MM.1S (cell line): Measurements from ENCODE around the gene TBR1.

ENCODE experiments used
- EZH2 ChIP-seq: fragments of 300-600 bp; sonication (generic); optimal IDR thresholded peaks from 2 replicates; pipeline ENCODE3; 2017; ENCODE audit warnings: low read depth, mild to moderate bottlenecking, antibody characterized with exemption, low read length, mixed read lengths
- EZH2phosphoT487 ChIP-seq: fragments of 300-600 bp; sonication (generic); IDR thresholded peaks from 2 replicates; pipeline ENCODE4 v1.6.1; 2018; ENCODE audit warnings: antibody characterized with exemption, low read length
- TF ChIP-seq, protein P1 (sequence below): fragments of 300-600 bp; sonication (generic); IDR thresholded peaks from 2 replicates; pipeline ENCODE4 v1.5.1; 2016; ENCODE audit warnings: antibody characterized with exemption, low read length, mixed read lengths

DNA sequence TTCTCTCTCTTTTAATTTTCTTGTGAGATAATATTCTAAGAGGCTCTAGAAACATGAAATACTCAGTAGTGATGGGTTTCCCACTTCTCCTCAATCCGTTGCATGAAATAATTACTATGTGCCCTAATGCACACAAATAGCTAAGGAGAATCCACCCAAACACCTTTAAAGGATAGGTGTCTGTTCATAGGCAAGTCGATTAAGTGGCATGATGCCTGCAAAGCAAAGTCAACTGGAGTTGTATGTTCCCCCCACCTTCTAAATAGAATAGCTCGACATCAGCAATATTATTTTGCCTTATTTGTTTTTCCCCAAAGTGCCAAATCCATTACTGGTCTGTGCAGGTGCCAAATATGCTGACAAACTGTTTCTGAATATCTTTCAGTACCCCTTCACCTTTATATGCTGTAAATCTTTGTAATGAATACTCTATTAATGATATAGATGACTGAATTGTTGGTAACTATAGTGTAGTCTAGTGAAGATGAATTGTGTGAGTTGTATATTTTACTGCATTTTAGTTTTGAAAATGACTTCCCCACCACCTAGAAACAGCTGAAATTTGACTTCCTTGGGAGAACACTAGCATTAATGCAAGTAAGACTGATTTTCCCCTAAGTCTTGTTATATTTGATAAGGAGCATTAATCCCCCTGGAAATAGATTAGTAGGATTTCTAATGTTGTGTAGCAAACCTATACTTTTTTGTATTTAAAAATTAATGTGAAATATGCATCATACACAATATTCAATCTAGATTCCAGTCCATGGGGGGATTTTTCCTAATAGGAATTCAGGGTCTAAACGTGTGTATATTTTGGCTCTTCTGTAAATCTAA, 9.0 kb downstream of the TBR1 start:
- TF ChIP-seq EZH2 (no peak), EZH2phosphoT487 (no peak)
- TF ChIP-seq, protein P1, sequence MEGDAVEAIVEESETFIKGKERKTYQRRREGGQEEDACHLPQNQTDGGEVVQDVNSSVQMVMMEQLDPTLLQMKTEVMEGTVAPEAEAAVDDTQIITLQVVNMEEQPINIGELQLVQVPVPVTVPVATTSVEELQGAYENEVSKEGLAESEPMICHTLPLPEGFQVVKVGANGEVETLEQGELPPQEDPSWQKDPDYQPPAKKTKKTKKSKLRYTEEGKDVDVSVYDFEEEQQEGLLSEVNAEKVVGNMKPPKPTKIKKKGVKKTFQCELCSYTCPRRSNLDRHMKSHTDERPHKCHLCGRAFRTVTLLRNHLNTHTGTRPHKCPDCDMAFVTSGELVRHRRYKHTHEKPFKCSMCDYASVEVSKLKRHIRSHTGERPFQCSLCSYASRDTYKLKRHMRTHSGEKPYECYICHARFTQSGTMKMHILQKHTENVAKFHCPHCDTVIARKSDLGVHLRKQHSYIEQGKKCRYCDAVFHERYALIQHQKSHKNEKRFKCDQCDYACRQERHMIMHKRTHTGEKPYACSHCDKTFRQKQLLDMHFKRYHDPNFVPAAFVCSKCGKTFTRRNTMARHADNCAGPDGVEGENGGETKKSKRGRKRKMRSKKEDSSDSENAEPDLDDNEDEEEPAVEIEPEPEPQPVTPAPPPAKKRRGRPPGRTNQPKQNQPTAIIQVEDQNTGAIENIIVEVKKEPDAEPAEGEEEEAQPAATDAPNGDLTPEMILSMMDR: no peak
